ENCODE data around the gene ANKRD63. TPM values are rescaled to one million over a fixed set of nuclear protein-coding genes. Genes with fewer than 3 reads are reported as not detected.
A peak's percentile ranks its signal among the peaks of the same experiment; 100 is the strongest.

ANKRD63 gene
- total RNA-seq, 2 donors from 2014 or later = not detected

DNA sequence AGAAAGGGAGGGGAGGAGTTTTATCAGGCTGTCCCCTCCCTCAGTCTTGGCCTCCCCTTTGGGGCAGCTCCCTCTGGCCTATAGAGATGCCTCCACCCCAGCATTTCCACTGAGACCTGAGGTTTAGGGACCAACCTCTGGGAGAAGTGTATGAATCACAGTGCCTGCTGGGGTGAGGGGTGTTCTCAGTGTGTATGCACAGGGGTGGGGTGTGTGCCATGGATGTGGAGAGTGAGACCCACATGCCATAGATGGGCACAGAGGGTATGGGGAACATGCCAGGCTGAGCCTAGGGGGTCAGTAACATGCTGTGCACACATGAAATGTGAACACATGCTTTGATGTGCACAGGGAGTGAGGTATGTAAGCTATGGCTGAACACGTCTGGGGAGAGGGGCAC is 12.4 kb upstream of the ANKRD63 start:
- TF ChIP-seq, protein P1, sequence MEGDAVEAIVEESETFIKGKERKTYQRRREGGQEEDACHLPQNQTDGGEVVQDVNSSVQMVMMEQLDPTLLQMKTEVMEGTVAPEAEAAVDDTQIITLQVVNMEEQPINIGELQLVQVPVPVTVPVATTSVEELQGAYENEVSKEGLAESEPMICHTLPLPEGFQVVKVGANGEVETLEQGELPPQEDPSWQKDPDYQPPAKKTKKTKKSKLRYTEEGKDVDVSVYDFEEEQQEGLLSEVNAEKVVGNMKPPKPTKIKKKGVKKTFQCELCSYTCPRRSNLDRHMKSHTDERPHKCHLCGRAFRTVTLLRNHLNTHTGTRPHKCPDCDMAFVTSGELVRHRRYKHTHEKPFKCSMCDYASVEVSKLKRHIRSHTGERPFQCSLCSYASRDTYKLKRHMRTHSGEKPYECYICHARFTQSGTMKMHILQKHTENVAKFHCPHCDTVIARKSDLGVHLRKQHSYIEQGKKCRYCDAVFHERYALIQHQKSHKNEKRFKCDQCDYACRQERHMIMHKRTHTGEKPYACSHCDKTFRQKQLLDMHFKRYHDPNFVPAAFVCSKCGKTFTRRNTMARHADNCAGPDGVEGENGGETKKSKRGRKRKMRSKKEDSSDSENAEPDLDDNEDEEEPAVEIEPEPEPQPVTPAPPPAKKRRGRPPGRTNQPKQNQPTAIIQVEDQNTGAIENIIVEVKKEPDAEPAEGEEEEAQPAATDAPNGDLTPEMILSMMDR (IDR thresholded peaks at IDR 0.05) = no peak
- Histone ChIP-seq H3K36me3 (no peaks in the 10 kb centered on the region), H3K9me3 (no peaks in the 10 kb centered on the region), H3K27ac (no peak overlapping the region), H3K4me1 (ENCODE audit: control insufficient read depth in 1 of 2, low read depth in 2 of 2) (peaks cover 0 to 3% of the 10 kb centered on the region in 2 donors), H3K27me3 (replicated peaks; ENCODE audit: insufficient read depth) (no peaks in the 10 kb centered on the region), H3K4me3 (no peak overlapping the region)
- no peak for ATAC-seq (ENCODE audit: insufficient number of reproducible peaks, low FRiP score, low read depth)
- DNase-seq (ENCODE audit: low spot score) = no peak

DNA sequence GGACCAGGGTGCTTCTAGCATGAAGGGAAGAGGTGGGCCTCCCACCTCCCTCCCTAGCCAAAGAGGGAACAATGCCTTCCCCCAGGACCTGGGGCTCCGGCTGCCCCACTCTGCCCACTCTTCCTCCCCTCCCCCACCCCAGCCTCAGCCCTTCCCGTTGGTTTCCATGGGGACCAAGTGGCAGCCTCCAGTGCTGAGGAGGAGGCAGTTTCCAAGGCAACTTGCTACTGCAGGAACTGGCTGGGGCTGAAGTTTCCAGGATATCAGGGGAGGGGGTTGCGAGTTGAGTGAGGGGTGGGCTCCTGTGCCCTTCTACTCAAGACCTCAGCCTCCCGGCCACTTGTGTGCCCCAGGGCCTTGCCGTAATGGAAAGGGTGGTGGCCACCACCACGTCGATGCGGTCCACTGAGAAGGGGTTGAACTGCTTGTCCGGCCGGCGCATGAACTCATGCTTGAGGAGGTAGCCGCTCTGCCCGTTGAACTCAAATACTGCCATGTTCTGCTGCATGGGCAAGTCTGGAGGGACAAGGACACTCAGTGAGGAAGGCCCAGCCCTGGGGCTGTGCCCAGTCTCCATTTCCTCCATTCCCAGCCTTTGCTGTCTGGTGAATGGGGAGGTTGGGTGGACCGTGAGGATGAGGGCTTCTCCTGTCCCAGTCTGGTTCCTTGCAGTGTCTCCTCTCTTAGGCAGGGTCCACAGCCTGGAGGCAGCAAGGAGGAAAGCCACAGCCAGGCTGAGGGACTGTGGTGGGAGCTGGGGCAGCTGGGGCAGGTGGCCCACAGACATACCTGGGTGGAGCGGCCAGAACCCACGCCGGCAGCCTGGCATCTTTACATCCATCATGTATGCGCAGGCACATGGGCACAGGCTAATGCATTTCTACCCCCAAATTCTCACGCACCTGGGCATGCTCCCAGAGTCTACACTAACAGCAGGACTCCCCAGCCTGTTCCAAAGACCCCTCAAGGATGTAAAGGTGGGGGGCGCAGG is 11.3 kb upstream of the ANKRD63 start:
- ATAC-seq (ENCODE audit: insufficient number of reproducible peaks, low FRiP score, low read depth) = no peak
- TF ChIP-seq, protein P1 (IDR thresholded peaks at IDR 0.05) = no peak

DNA sequence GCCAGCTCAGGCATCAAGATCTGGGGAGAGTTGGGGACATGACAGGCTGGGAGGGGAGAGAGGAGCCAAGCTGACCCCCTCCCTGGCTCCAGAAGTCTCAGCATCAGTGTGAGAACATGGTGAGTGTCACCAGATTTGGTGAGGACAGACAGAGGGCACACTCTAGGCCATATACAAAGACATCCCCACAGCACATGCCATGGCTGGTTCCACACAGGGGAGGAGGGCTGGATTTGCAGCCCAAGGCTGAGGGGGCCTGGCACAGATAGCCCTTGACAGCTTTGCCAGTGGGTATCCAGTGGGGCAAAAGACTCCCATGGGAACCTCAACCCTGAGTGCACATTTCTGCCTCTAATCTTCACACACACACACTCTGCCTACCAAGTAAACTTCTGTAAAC is 10.1 kb upstream of the ANKRD63 start:
- no peak overlapping the region for H3K27ac ChIP-seq
- DNase-seq (ENCODE audit: low spot score) (no peak), ATAC-seq (ENCODE audit: insufficient number of reproducible peaks, low FRiP score, low read depth) (no peak)
- no peaks in the 10 kb centered on the region for H3K36me3 ChIP-seq
- peaks cover 0 to 3% of the 10 kb centered on the region in 2 donors for H3K4me1 ChIP-seq (ENCODE audit: control insufficient read depth in 1 of 2, low read depth in 2 of 2)
- H3K27me3 ChIP-seq (replicated peaks; ENCODE audit: insufficient read depth) = no peaks in the 10 kb centered on the region
- TF ChIP-seq, protein P1 (IDR thresholded peaks at IDR 0.05) = no peak
- H3K4me3 ChIP-seq = no peak overlapping the region
- H3K9me3 ChIP-seq = no peaks in the 10 kb centered on the region

More for the DNA sequence above, 11.3 kb upstream of the ANKRD63 start:
- H3K27me3 ChIP-seq (replicated peaks; ENCODE audit: insufficient read depth) = no peaks in the 10 kb centered on the region
- H3K27ac ChIP-seq = no peak overlapping the region
- H3K4me3 ChIP-seq = no peak overlapping the region
- peaks cover 0 to 3% of the 10 kb centered on the region in 2 donors for H3K4me1 ChIP-seq (ENCODE audit: control insufficient read depth in 1 of 2, low read depth in 2 of 2)
- no peaks in the 10 kb centered on the region for H3K36me3 ChIP-seq
- no peaks in the 10 kb centered on the region for H3K9me3 ChIP-seq
- DNase-seq (ENCODE audit: low spot score) = no peak

DNA sequence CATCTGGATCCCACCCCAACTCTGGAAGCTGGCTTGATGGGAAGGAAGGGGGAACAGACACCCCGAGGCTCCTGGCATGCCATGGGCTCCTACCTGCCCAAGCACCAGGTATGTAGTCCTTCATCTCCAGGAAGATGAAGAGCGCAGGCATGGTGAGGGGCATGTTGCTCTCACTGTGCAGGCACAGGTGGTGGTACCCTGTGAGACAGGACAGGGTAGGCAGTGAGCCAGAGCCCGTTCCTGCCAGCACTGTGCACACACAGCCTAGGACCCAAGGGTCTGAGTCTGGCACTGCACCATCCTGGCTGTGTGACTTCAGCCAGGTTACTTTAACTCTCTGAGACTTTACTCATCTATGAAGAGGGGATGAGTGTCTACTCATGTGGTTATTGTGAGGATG is 9.4 kb upstream of the ANKRD63 start:
- TF ChIP-seq, protein P1 (IDR thresholded peaks at IDR 0.05) = no peak
- H3K4me1 ChIP-seq (ENCODE audit: control insufficient read depth in 1 of 2, low read depth in 2 of 2) = peaks cover 0 to 3% of the 10 kb centered on the region in 2 donors
- no peak overlapping the region for H3K4me3 ChIP-seq
- ATAC-seq (ENCODE audit: insufficient number of reproducible peaks, low FRiP score, low read depth) (no peak), DNase-seq (ENCODE audit: low spot score) (no peak)
- no peaks in the 10 kb centered on the region for H3K36me3 ChIP-seq
- H3K9me3 ChIP-seq = no peaks in the 10 kb centered on the region
- no peak overlapping the region for H3K27ac ChIP-seq
- no peaks in the 10 kb centered on the region for H3K27me3 ChIP-seq (replicated peaks; ENCODE audit: insufficient read depth)

DNA sequence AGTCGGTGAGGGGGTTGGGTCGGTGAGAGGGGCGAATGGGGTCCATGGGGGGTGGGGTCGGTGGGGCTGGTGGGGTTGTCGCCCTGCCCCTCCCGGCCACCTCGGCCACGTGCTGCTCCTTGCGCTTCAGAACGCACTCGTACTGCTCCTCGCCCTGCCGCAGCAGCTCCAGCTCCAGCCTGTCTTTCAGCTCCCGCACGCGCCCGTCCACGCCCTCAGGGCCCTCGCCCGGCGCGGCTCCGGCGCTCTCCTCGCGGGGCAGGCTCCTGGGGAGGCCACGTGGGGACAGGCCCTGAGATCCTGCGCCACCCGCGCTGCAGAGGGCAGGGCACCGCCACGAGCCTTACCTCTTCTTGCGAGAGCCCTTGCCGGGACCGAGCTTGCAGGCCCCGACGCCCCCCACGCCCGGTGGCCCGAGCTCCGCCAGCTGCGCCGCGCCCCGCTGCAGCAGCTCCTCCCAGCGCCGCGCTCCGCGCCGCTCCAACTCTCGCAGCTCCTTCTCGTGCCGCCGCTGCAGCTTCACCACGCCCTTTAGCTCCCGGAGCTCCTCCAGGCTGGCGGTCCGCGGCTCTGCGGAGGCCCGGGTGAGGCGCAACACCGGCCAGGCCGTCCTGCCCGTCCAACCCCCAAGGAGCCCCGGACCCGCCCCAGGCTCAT is 8.2 kb upstream of the ANKRD63 start:
- H3K36me3 ChIP-seq = no peaks in the 10 kb centered on the region
- peak overlapping the region; percentile 66 for H3K4me3 ChIP-seq
- no peaks in the 10 kb centered on the region for H3K9me3 ChIP-seq
- ATAC-seq (ENCODE audit: insufficient number of reproducible peaks, low FRiP score, low read depth) (no peak), DNase-seq (ENCODE audit: low spot score) (no peak)
- no peaks in the 10 kb centered on the region for H3K27me3 ChIP-seq (replicated peaks; ENCODE audit: insufficient read depth)
- TF ChIP-seq, protein P1 (IDR thresholded peaks at IDR 0.05) = no peak
- peaks cover 0 to 3% of the 10 kb centered on the region in 2 donors for H3K4me1 ChIP-seq (ENCODE audit: control insufficient read depth in 1 of 2, low read depth in 2 of 2)
- no peak overlapping the region for H3K27ac ChIP-seq

Measured in thoracic aorta (tissue), 2 donors.